ENCODE measurements around the gene EXOC4. TPM values are rescaled to one million over a fixed set of nuclear protein-coding genes. Genes with fewer than 3 reads are reported as not detected.
A peak's percentile ranks its signal among the peaks of the same experiment; 100 is the strongest.

The EXOC4 gene
- total and polyA plus RNA-seq, 2 of the 8 experiments (the other 6 are each of a cell fraction or from before 2014, with no cell fraction given): 27.0 to 67.3 TPM

- DNase-seq (ENCODE audit: low read depth in 1 of 2, low spot score in 2 of 2): no peak
- H2BK15ac ChIP-seq (ENCODE audit: low read length): no peak overlapping the region
- ChIA-PET CTCF (ENCODE audit: partially characterized antibody) (interaction anchor here (0.6 to 1.0 kb wide), 4 partner anchors 9 to 401 kb away, joined by 3 read pairs; no protein-coding TSS in a partner anchor), POLR2A (ENCODE audit: partially characterized antibody) (no interaction called here)
- H2BK120ac ChIP-seq (replicated peaks; ENCODE audit: low read depth, low read length): no peak overlapping the region
- no peak overlapping the region for H3K18ac ChIP-seq (ENCODE audit: extremely low read depth, low read length)
- no peaks in the 10 kb centered on the region for H3K79me1 ChIP-seq (ENCODE audit: low read depth, low read length)
- no peak overlapping the region for H3K9ac ChIP-seq (replicated peaks in 1 of 4; ENCODE audit: extremely low read depth in 1 of 4, low read depth in 3 of 4, low read length in 3 of 4)
- H4K91ac ChIP-seq (replicated peaks; ENCODE audit: insufficient read length, low read length): no peak overlapping the region
- TF ChIP-seq CTCF (IDR thresholded peaks at IDR 0.05; ENCODE audit: control extremely low read depth in 1 of 3, insufficient read depth in 1 of 3, low read depth in 1 of 3, low read length in 3 of 3): peak in 1 of 3 experiments; percentile 10; a peak in 1 of 4 replicates
- TF ChIP-seq JUN (IDR thresholded peaks at IDR 0.05; ENCODE audit: low read depth, low read length): no peak
- peak; percentile 33 to 34; a peak in 2 of 4 replicates for TF ChIP-seq RAD21 (IDR thresholded peaks at IDR 0.05 in 1 of 2, conservative IDR thresholded peaks at IDR 0.05 in 1 of 2; ENCODE audit: low read depth in 2 of 2, low read length in 2 of 2)
- TF ChIP-seq ASH2L (IDR thresholded peaks at IDR 0.05; ENCODE audit: low read length): no peak
- H2BK12ac ChIP-seq (ENCODE audit: low read depth, low read length): no peak overlapping the region
- no peak overlapping the region for H3K27ac ChIP-seq (ENCODE audit: low read depth, low read length)
- H3K9me3 ChIP-seq (ENCODE audit: insufficient read depth in 2 of 2, low read depth in 1 of 2, low read length in 1 of 2): no peaks in the 10 kb centered on the region; a peak in 1 of 4 replicates
- no peaks in the 10 kb centered on the region; a peak in 1 of 8 replicates for H3K36me3 ChIP-seq (ENCODE audit: control insufficient read depth in 2 of 4, insufficient read depth in 4 of 4, low read length in 3 of 4)
- no peak overlapping the region for H3K4me3 ChIP-seq (ENCODE audit: extremely low read depth in 1 of 4, insufficient read depth in 2 of 4, low read depth in 3 of 4, low read length in 4 of 4)
- no peak overlapping the region for H2BK5ac ChIP-seq (ENCODE audit: low read depth, low read length)
- H2BK20ac ChIP-seq (ENCODE audit: low read length): no peak overlapping the region
- no peaks in the 10 kb centered on the region for H3K79me2 ChIP-seq (ENCODE audit: control insufficient read depth in 1 of 2, insufficient read depth in 2 of 2, low read length in 2 of 2)
- no peak overlapping the region for H2AFZ ChIP-seq (ENCODE audit: low read length)
- no peak overlapping the region for H3K56ac ChIP-seq (replicated peaks; ENCODE audit: insufficient read length, low read depth, low read length)
- no peaks in the 10 kb centered on the region for H3K4me1 ChIP-seq (replicated peaks in 1 of 4; ENCODE audit: control insufficient read depth in 3 of 4, insufficient read depth in 4 of 4, low read length in 3 of 4)
- no peaks in the 10 kb centered on the region for H3K27me3 ChIP-seq (replicated peaks in 1 of 4; ENCODE audit: control insufficient read depth in 3 of 4, extremely low read depth in 1 of 4, insufficient read depth in 3 of 4, low read length in 3 of 4)
- H3K4ac ChIP-seq (replicated peaks; ENCODE audit: insufficient read length, low read depth, low read length): no peak overlapping the region
- no peaks in the 10 kb centered on the region for H3K23me2 ChIP-seq (ENCODE audit: low read depth, low read length)
- no peaks in the 10 kb centered on the region for H4K20me1 ChIP-seq (replicated peaks in 1 of 2; ENCODE audit: control insufficient read depth in 1 of 2, insufficient read depth in 2 of 2, low read length in 2 of 2)
- no peak overlapping the region for H2AK5ac ChIP-seq (ENCODE audit: low read depth, low read length)
- FAIRE-seq: no peak
- H3K4me2 ChIP-seq (ENCODE audit: insufficient read depth in 1 of 2, low read depth in 2 of 2, low read length in 2 of 2): no peak overlapping the region
- H3K23ac ChIP-seq (ENCODE audit: insufficient read length): no peak overlapping the region
- H4K8ac ChIP-seq (ENCODE audit: extremely low read depth, insufficient read depth, low read length): no peak overlapping the region
- no peak overlapping the region for H4K5ac ChIP-seq (ENCODE audit: insufficient read length, low read depth, low read length)
- H3K14ac ChIP-seq (ENCODE audit: insufficient read length): no peak overlapping the region
- WGBS, 2 experiments (ENCODE audit: extremely low coverage in 1 of 2, insufficient coverage in 1 of 2, insufficient read length in 1 of 2, insufficient replicate concordance in 2 of 2, low coverage in 1 of 2, low lambda C conversion rate in 2 of 2, missing lambda C conversion rate in 1 of 2): 97% methylated on average over 2 of the region's 2 CpGs; no CpG with 5 or more reads in 1 of the 2 experiments
Measured at GRCh38 chr7:133641436-133641835, 388.6 kb downstream of the EXOC4 start.
